HG02852 (cell line): ENCODE results near the gene CHRFAM7A.
"Not testable (repeated sequence)": the region's sequence is repeated elsewhere in the genome, so short reads cannot be mapped to it uniquely, and the experiment has no call there.

Experiments used
- ATAC-seq: cut with Tn5 transposase; IDR thresholded peaks from one replicate; pipeline ENCODE4 v1.9.1; 2021; ENCODE audit warnings: mild to moderate bottlenecking, moderate library complexity; ENCODE audit not compliant: unreplicated experiment

Gene CHRFAM7A

GRCh38 chr15:30321063-30321462 is 72.3 kb downstream of the CHRFAM7A start:
- ATAC-seq = not testable (repeated sequence)

DNA sequence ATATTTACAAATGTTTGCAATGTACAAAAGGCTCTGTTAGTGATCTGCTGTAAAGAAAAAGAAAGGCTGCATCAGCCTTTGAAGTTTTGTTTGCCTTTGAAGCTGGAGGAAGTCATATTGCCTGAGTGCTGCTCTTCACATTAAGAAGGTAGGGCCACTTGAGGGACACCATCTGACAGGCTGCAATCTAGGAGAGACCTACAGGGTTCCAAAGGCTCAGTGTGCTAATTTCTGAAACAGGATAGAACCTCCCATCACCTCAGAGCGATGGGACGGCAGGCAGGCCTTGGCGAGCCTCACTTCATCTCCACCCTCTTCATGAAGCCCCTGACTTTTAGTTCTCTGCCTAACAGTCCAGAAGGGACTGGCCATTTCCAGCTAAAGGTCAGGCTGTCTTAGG is 77.6 kb downstream of the CHRFAM7A start:
- not testable (repeated sequence) for ATAC-seq

- not testable (repeated sequence) for ATAC-seq
These were observed 82.8 kb downstream of the CHRFAM7A start for GRCh38 chr15:30310575-30310974.
